ENCODE data around the gene COL3A1. TPM values are rescaled to one million over a fixed set of nuclear protein-coding genes. Genes with fewer than 3 reads are reported as not detected.

COL3A1 gene
- total and polyA plus RNA-seq, 4 donors: 45.3 to 2,500 (median 369) TPM

- no peak for DNase-seq
- Histone ChIP-seq H3K36me3 (ENCODE audit: control insufficient read depth in 4 of 4, insufficient read depth in 4 of 4, low read length in 4 of 4) (peaks cover 0 to 46% (median 6%) of the 10 kb centered on the region in 4 donors), H3K27ac (ENCODE audit: low read depth in 1 of 2, low read length in 1 of 2) (no peak overlapping the region), H3K9ac (ENCODE audit: insufficient read depth in 1 of 2, low read length in 2 of 2) (no peak overlapping the region), H3K27me3 (ENCODE audit: control insufficient read depth in 3 of 3, insufficient read depth in 3 of 3, low read length in 2 of 3) (no peaks in the 10 kb centered on the region), H3K4me1 (ENCODE audit: control insufficient read depth in 5 of 5, insufficient read depth in 5 of 5, low read length in 5 of 5) (no peaks in the 10 kb centered on the region), H3K4me3 (no peak overlapping the region), H3K9me3 (ENCODE audit: control insufficient read depth in 4 of 4, insufficient read depth in 3 of 4, low read length in 3 of 4) (no peaks in the 10 kb centered on the region)
- ATAC-seq (ENCODE audit: insufficient read depth, low FRiP score): no peak
- no peak for TF ChIP-seq CTCF (IDR thresholded peaks at IDR 0.05; ENCODE audit: control extremely low read depth, extremely low read depth)
- WGBS, 2 donors: 91 to 97% methylated on average over 3 of the region's 3 CpGs
Observed at GRCh38 chr2:189045836-189046235, 71.7 kb downstream of the COL3A1 start.

- 76 to 90% methylated on average over 2 of the region's 2 CpGs for WGBS, 2 donors
- DNase-seq (no peak), ATAC-seq (ENCODE audit: insufficient read depth, low FRiP score) (no peak)
- Histone ChIP-seq H3K9me3 (ENCODE audit: control insufficient read depth in 4 of 4, insufficient read depth in 3 of 4, low read length in 3 of 4) (no peaks in the 10 kb centered on the region), H3K36me3 (ENCODE audit: control insufficient read depth in 4 of 4, insufficient read depth in 4 of 4, low read length in 4 of 4) (peaks cover 0 to 42% (median 7%) of the 10 kb centered on the region in 4 donors), H3K4me1 (ENCODE audit: control insufficient read depth in 5 of 5, insufficient read depth in 5 of 5, low read length in 5 of 5) (no peaks in the 10 kb centered on the region), H3K27ac (ENCODE audit: low read depth in 1 of 2, low read length in 1 of 2) (no peak overlapping the region), H3K9ac (ENCODE audit: insufficient read depth in 1 of 2, low read length in 2 of 2) (no peak overlapping the region), H3K4me3 (no peak overlapping the region), H3K27me3 (ENCODE audit: control insufficient read depth in 3 of 3, insufficient read depth in 3 of 3, low read length in 2 of 3) (no peaks in the 10 kb centered on the region)
- no peak for TF ChIP-seq CTCF (IDR thresholded peaks at IDR 0.05; ENCODE audit: control extremely low read depth, extremely low read depth)
Observed at GRCh38 chr2:189046320-189046719, 72.1 kb downstream of the COL3A1 start.

GRCh38 chr2:189047171-189047888 is 73.2 kb downstream of the COL3A1 start:
- Histone ChIP-seq H3K4me3 (no peak overlapping the region), H3K27ac (ENCODE audit: low read depth in 1 of 2, low read length in 1 of 2) (no peak overlapping the region), H3K9me3 (ENCODE audit: control insufficient read depth in 4 of 4, insufficient read depth in 3 of 4, low read length in 3 of 4) (no peaks in the 10 kb centered on the region), H3K27me3 (ENCODE audit: control insufficient read depth in 3 of 3, insufficient read depth in 3 of 3, low read length in 2 of 3) (no peaks in the 10 kb centered on the region), H3K9ac (ENCODE audit: insufficient read depth in 1 of 2, low read length in 2 of 2) (no peak overlapping the region), H3K4me1 (ENCODE audit: control insufficient read depth in 5 of 5, insufficient read depth in 5 of 5, low read length in 5 of 5) (no peaks in the 10 kb centered on the region), H3K36me3 (ENCODE audit: control insufficient read depth in 4 of 4, insufficient read depth in 4 of 4, low read length in 4 of 4) (peaks cover 0 to 40% (median 8%) of the 10 kb centered on the region in 4 donors)
- DNase-seq (no peak), ATAC-seq (ENCODE audit: insufficient read depth, low FRiP score) (no peak)
- no peak for TF ChIP-seq CTCF (IDR thresholded peaks at IDR 0.05; ENCODE audit: control extremely low read depth, extremely low read depth)
- WGBS, 2 donors: 93 to 96% methylated on average over 4 of the region's 4 CpGs

Data from lung (tissue), 12 donors.